Lung (tissue), 12 donors: Measurements from ENCODE around the gene FMN1. TPM values are rescaled to one million over a fixed set of nuclear protein-coding genes. Genes with fewer than 3 reads are reported as not detected.
"Not testable (repeated sequence)": the region's sequence is repeated elsewhere in the genome, so short reads cannot be mapped to it uniquely, and the experiment has no call there.

Experiments
- ATAC-seq: fragments of 200-7000 bp; cut with Tn5 transposase; one replicate; pipeline ENCODE4 v1.9.1; 2020; ENCODE audit warnings: moderate number of reproducible peaks; ENCODE audit not compliant: insufficient read depth, low FRiP score
- DNase-seq, 3 donors: peaks; one replicate each; pipeline ENCODE4 v3.0.0-alpha.2; 2013 to 2017
- H3K27ac ChIP-seq, 2 donors: one replicate each; pipeline ENCODE4 v1.5.1; 2013; ENCODE audit warnings: mild to moderate bottlenecking in 2 of 2, moderate library complexity in 2 of 2, control low read depth in 1 of 2, inconsistent platforms in 1 of 2, low read depth in 1 of 2, low read length in 1 of 2
- H3K27me3 ChIP-seq, 3 donors: one replicate each; pipeline ENCODE4 v1.5.1; 2013; ENCODE audit warnings: low read length in 2 of 3; ENCODE audit not compliant: control insufficient read depth in 3 of 3, insufficient read depth in 3 of 3
- H3K36me3 ChIP-seq, 4 donors: one replicate each; pipeline ENCODE4 v1.5.1; 2013; ENCODE audit warnings: low read length in 4 of 4, mild to moderate bottlenecking in 1 of 4, moderate library complexity in 1 of 4; ENCODE audit not compliant: control insufficient read depth in 4 of 4, insufficient read depth in 4 of 4
- H3K4me1 ChIP-seq, 5 donors: one replicate each; pipeline ENCODE4 v1.5.1; 2013; ENCODE audit warnings: low read length in 5 of 5, mild to moderate bottlenecking in 2 of 5, moderate library complexity in 1 of 5; ENCODE audit not compliant: control insufficient read depth in 5 of 5, insufficient read depth in 5 of 5
- H3K4me3 ChIP-seq: one replicate; pipeline ENCODE4 v1.5.1; 2013; ENCODE audit warnings: mild to moderate bottlenecking, control low read depth, moderate library complexity
- H3K9ac ChIP-seq, 2 donors: one replicate each; pipeline ENCODE4 v1.5.1; 2013; ENCODE audit warnings: low read length in 2 of 2, control low read depth in 1 of 2; ENCODE audit not compliant: insufficient read depth in 1 of 2
- H3K9me3 ChIP-seq, 4 donors: one replicate each; pipeline ENCODE4 v1.5.1; 2013; ENCODE audit warnings: low read length in 3 of 4, mild to moderate bottlenecking in 1 of 4, moderate library complexity in 1 of 4; ENCODE audit not compliant: control insufficient read depth in 4 of 4, insufficient read depth in 3 of 4
- CTCF ChIP-seq: IDR thresholded peaks from 2 replicates; pipeline ENCODE4 v1.5.1; 2012; ENCODE audit warnings: mild to moderate bottlenecking; ENCODE audit errors: control extremely low read depth, extremely low read depth
- WGBS, 2 donors: extraction: QIAGEN DNeasy Blood & Tissue Kit; methylation state at CpG; one replicate each; pipeline ENCODE4 v1.1.7; 2013; 5-methylcytosine and 5-hydroxymethylcytosine counted together
- polyA plus RNA-seq, 2 donors: library from polyadenylated mRNA; stranded (reverse); fragments of 200-250 nt; gene quantifications; one replicate each; pipeline ENCODE4 v1.2.1, GENCODE V29; 2013
- total RNA-seq, 2 donors: library from RNA; depleted of rRNA in 1 of 2; stranded (reverse); fragments of >200 nt in 1 of 2; gene quantifications; one replicate each; pipeline ENCODE4 v1.2.1, GENCODE V29; 2014 to 2021
- donor health status: control.
- donor health status: control.
- donor health status: Bipolar disorder and iron deficiency.
- donor health status: healthy.
- donor health status: DM: yes; HTN: yes; CAD: no.

FMN1 gene
- total and polyA plus RNA-seq, 4 donors, result 4.6 to 45.2 (median 15.7) TPM

GRCh38 chr15:32849769-32850668, 344.5 kb downstream of the FMN1 start:
- no peaks in the 10 kb centered on the region for H3K4me1 ChIP-seq
- no peak overlapping the region for H3K27ac ChIP-seq

GRCh38 chr15:32846671-32847070, 347.8 kb downstream of the FMN1 start:
- not testable (repeated sequence) for H3K36me3 ChIP-seq, H3K4me3 ChIP-seq, H3K9ac ChIP-seq, DNase-seq, ATAC-seq, H3K9me3 ChIP-seq, H3K27me3 ChIP-seq, H3K4me1 ChIP-seq, H3K27ac ChIP-seq
- WGBS, 2 donors, result 91 to 98% methylated on average over 2 of the region's 2 CpGs

More at GRCh38 chr15:32849769-32850668, 344.5 kb downstream of the FMN1 start:
- H3K9me3 ChIP-seq, result no peaks in the 10 kb centered on the region
- no peaks in the 10 kb centered on the region for H3K36me3 ChIP-seq
- TF ChIP-seq CTCF, result no peak
- no peak overlapping the region for H3K9ac ChIP-seq
- peak; percentile 58 for ATAC-seq
- DNase-seq, result no peak
- H3K27me3 ChIP-seq, result no peaks in the 10 kb centered on the region
- WGBS, 2 donors, result 73 to 76% methylated on average over 11 of the region's 11 CpGs
- no peak overlapping the region for H3K4me3 ChIP-seq

GRCh38 chr15:32844118-32844711, 350.3 kb downstream of the FMN1 start:
- WGBS, 2 donors, result 78 to 82% methylated on average over 2 of the region's 2 CpGs
- Histone ChIP-seq H3K4me3 (no peak overlapping the region), H3K27ac (no peak overlapping the region), H3K36me3 (no peaks in the 10 kb centered on the region), H3K9ac (no peak overlapping the region), H3K9me3 (peaks cover 0 to 2% (median under 1%) of the 10 kb centered on the region in 4 donors), H3K4me1 (peaks cover 0 to 10% (median 0%) of the 10 kb centered on the region in 5 donors), H3K27me3 (no peaks in the 10 kb centered on the region)
- DNase-seq (no peak), ATAC-seq (no peak)
- peak; percentile 10 for TF ChIP-seq CTCF

DNA sequence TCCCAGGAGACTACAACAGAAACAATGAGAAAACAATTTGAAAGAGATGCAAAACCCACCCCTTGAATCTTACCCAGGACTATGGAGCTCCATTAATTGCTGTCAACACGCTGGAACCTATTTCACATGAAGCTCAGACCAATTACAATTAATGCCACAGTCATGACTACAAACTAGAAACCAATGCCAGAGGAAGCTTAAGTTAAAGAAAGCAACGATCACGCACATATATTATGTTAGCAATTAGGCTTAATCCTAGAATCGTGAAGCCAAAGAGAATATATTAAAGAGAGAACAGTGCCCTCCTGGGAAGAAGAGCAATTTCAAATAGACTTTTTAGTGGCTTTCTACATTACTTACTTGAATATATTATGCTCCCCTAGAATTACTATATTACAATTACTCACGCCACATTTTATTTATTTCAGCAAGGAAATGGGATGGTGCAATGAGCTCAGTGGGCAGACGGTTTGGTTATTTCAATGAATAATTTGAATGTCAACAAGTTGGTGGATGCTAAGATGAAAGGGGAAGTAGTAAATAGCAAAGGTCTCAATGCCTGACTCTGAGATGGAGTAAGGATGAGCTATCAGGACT, 351.2 kb downstream of the FMN1 start:
- ATAC-seq, result no peak
- no peak for TF ChIP-seq CTCF
- no peak overlapping the region for H3K27ac ChIP-seq
- no peak for DNase-seq
- whole genome bisulfite sequencing, 2 donors, result 57 to 69% methylated on average over 6 of the region's 6 CpGs
- H3K36me3 ChIP-seq, result no peaks in the 10 kb centered on the region
- H3K9me3 ChIP-seq, result peaks cover 0 to 2% (median under 1%) of the 10 kb centered on the region in 4 donors
- no peak overlapping the region for H3K9ac ChIP-seq
- H3K4me1 ChIP-seq, result peaks cover 0 to 19% (median 0%) of the 10 kb centered on the region in 5 donors
- H3K27me3 ChIP-seq, result no peaks in the 10 kb centered on the region
- no peak overlapping the region for H3K4me3 ChIP-seq
